ENCODE data around the gene ACIN1. TPM values are rescaled to one million over a fixed set of nuclear protein-coding genes. Genes with fewer than 3 reads are reported as not detected.
A peak's percentile ranks its signal among the peaks of the same experiment; 100 is the strongest.
"Not testable (repeated sequence)": the region's sequence is repeated elsewhere in the genome, so short reads cannot be mapped to it uniquely, and the experiment has no call there.

Gene ACIN1
- total RNA-seq, 1 experiment from 2014 or later: 79.3 TPM

DNA sequence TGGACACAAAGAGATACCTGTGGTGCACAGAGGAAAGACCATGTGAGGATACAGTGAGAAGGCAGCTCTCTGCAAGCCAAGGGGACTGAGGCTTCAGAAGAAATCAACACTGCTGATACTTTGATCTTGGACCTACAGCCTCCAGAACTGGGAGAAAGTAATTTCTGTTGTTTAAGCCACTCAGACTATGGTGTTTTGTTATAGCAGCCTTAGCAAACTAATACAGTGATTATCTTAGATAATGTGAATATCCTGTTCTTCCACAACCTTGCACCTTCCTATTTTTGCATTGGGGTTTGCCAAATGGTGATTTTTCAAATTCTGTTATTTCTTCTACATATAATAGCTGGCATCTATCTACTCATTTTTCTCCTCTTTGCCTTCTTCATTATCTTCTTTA is 76.8 kb downstream of the ACIN1 start:
- DNase-seq (ENCODE audit: low read depth): no peak

DNA sequence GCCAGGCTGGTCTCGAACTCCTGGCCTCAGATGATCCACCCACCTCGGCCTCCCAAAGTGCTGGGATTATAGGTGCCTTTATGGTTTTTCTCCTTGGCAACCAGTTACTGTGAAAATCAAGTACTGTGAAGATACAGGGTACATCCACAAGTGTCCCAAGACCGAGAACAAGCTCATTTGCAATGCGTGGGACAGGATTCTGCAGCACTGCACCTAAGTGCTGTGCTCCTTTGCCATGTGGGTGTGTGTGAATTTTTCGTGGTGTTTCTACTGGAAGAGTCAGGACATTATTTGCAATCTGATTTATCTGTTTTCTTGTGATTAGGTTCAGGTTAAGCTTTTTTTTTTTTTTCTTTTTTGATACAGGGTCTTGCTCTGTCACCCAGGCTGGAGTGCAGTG is 77.8 kb downstream of the ACIN1 start:
- DNase-seq (ENCODE audit: low read depth): no peak

DNA sequence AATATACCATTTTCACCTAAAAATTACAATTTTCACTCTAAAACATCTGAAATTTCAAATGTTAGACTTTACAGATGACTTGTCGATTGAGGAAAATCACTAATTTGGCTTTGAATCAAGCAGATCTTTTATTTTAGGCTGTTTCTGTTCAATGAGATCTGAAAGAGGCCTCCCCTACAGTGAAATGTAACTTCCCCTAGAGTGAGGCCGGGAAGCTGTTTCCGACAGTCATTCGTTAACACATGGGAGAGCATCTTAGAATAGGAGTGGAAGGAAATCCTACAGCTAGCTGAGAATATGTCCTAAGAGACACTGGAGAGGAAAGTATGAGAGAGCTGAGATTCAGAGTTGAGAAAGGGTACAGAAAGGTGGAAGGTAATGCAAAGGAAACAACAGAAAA is 79.3 kb downstream of the ACIN1 start:
- no peak for DNase-seq (ENCODE audit: low read depth)

DNA sequence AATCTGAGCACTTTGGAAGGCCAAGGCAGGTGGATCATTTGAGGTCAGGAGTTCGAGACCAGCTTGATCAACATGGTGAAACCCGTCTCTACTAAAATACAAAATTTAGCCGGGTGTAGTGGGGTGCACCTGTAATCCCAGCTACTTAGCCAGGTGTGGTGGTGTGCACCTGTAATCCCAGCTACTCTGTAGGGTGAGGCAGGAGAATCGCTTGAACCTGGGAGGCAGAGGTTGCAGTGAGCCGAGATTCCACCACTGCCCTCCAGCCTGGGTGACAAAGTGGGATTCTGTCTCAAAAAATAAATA is 81.2 kb downstream of the ACIN1 start:
- DNase-seq (ENCODE audit: low read depth): not testable (repeated sequence)

DNA sequence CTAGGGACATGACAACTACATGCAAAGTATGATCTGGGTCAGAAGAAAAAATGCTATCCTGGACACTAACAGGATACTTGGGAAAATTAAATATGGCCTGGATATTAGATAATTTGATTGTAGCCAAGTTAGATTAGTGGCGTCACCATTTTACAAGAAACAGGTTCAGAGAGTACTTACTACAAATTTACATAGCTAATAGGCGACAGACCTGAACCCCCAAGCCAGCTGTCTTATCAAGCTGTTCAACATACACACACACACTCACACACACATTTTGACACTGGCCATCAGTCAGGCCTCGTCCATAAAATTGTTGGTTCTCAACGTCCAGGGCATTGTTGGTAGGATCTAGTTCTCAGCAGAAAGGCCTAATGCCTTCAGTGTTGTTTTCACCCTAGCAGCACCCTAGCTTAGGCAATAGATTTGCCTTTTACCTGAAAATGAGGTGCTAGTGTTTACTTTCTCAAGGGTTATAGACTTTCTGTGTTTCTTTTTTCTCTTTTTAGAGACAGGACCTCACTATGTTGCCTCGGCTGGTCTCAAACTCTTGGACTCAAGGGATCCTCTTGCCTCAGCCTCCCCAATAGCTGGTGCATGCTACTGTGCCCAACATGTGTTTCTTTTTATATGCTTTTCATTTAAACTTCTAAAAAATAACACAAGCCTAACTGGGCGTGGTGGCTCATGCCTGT is 81.7 kb downstream of the ACIN1 start:
- no peak for DNase-seq (ENCODE audit: low read depth)

- peak; percentile 85 for DNase-seq (ENCODE audit: low read depth)
These were observed 84.8 kb downstream of the ACIN1 start, which contains the start of gene C14orf93 for GRCh38 chr14:23009939-23010726. C14orf93 (minus strand) TSS chr14:23010143; CDS start chr14:22999023, 11,120 bp downstream.

DNA sequence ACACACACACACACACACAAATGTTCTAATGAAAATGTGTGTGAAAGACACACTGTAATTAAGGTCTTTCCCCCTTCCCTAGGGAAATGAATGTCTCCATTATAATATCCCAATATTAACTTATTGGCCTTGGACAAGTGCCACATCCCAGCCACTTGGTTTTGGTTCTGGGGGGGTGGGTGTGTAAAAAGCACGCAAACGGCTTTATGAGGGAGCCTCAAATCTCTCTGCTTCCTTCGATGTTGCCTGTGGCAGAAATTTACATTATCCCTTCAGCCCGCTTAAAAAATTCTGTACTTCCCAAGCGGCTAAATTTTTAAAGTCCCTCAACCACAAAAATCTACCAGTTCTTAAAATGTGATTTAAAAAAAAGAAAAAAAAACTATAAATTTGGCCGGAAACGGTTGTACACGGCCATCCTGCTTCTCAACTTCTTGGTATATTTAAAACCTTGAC is 85.4 kb downstream of the ACIN1 start:
- no peak for DNase-seq (ENCODE audit: low read depth)

DNA sequence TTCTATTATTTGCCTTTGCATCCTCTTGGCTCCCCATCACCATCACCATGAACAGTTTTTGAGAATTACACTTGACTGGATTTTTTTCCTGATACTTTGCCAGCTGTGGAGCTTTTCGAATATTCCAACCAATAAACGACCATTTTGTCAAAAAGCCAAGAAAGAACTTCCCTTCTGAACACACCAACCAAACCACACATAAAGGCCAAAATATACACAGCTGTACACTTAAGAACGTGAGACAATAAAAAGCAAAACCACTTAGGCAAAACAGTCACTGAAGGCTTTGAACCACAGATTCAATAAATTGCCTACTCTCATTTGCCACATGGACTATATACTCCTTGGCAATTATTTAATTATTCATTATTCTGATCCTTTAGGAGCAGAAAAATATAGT is 86.1 kb downstream of the ACIN1 start:
- DNase-seq (ENCODE audit: low read depth): no peak

Other genes with a start within 250 kb of the ACIN1 start
- 17.3 and 21.1 TPM in 2 replicates for gene LRP10, start 223.4 kb downstream of the ACIN1 start, total RNA-seq (2014; rRNA removed; shearing (Covaris generic))
- gene REM2, start 211.9 kb downstream of the ACIN1 start, total RNA-seq (2014; rRNA removed; shearing (Covaris generic)): 0.74 TPM in 1 of 2 replicates, not detected in the other
- 105 and 120 TPM in 2 replicates for gene RBM23, start 176.0 kb downstream of the ACIN1 start, total RNA-seq (2014; rRNA removed; shearing (Covaris generic))
- gene PRMT5, start 165.8 kb downstream of the ACIN1 start, total RNA-seq (2014; rRNA removed; shearing (Covaris generic)): 150 and 184 TPM in 2 replicates
- 31.0 and 42.7 TPM in 2 replicates for gene HAUS4, start 138.0 kb downstream of the ACIN1 start, total RNA-seq (2014; rRNA removed; shearing (Covaris generic))
- 70.2 and 94.8 TPM in 2 replicates for gene AJUBA, start 112.6 kb downstream of the ACIN1 start, total RNA-seq (2014; rRNA removed; shearing (Covaris generic))
- gene C14orf93, start 85.0 kb downstream of the ACIN1 start, total RNA-seq (2014; rRNA removed; shearing (Covaris generic)): 4.6 and 7.8 TPM in 2 replicates
- 476 and 523 TPM in 2 replicates for gene PSMB5, start 60.2 kb downstream of the ACIN1 start, total RNA-seq (2014; rRNA removed; shearing (Covaris generic))
- not detected in 2 replicates for gene PSMB11, start 52.9 kb downstream of the ACIN1 start, total RNA-seq (2014; rRNA removed; shearing (Covaris generic))
- gene CDH24, start 37.6 kb downstream of the ACIN1 start, total RNA-seq (2014; rRNA removed; shearing (Covaris generic)): 4.2 and 5.5 TPM in 2 replicates
- 66.5 and 80.1 TPM in 2 replicates for gene C14orf119, start 369 bp upstream of the ACIN1 start, total RNA-seq (2014; rRNA removed; shearing (Covaris generic))
- gene CIROP, start 9.9 kb upstream of the ACIN1 start, total RNA-seq (2014; rRNA removed; shearing (Covaris generic)): not detected in 2 replicates
- gene CEBPE, start 24.1 kb upstream of the ACIN1 start, total RNA-seq (2014; rRNA removed; shearing (Covaris generic)): not detected in 2 replicates
- 0.91 TPM in 1 of 2 replicates, not detected in the other for gene SLC7A8, start 88.5 kb upstream of the ACIN1 start, total RNA-seq (2014; rRNA removed; shearing (Covaris generic))
- not detected in 2 replicates for gene RNF212B, start 142.8 kb upstream of the ACIN1 start, total RNA-seq (2014; rRNA removed; shearing (Covaris generic))
- 5.8 and 6.9 TPM in 2 replicates for gene HOMEZ, start 191.0 kb upstream of the ACIN1 start, total RNA-seq (2014; rRNA removed; shearing (Covaris generic))
- 1.5 and 2.6 TPM in 2 replicates for gene PPP1R3E, start 207.7 kb upstream of the ACIN1 start, total RNA-seq (2014; rRNA removed; shearing (Covaris generic))
- gene BCL2L2, start 211.7 kb upstream of the ACIN1 start, total RNA-seq (2014; rRNA removed; shearing (Covaris generic)): 7.4 and 16.8 TPM in 2 replicates
- gene PABPN1, start 226.3 kb upstream of the ACIN1 start, total RNA-seq (2014; rRNA removed; shearing (Covaris generic)): 92.2 and 127 TPM in 2 replicates